ENCODE data around the gene SLC66A1. TPM values are rescaled to one million over a fixed set of nuclear protein-coding genes. Genes with fewer than 3 reads are reported as not detected.

The SLC66A1 gene
- total and polyA plus RNA-seq, 2 of the 13 experiments (the other 11 are each of a cell fraction or from before 2014, with no cell fraction given): 15.4 to 18.9 TPM

- ChIA-PET CTCF (ENCODE audit: low intra/inter-chr PET ratio, low total read pairs) (no interaction called here), POLR2A (interaction anchor here (1.4 kb wide), 1 partner anchor 17 kb away, joined by 4 read pairs; the partner anchor contains the start of genes AKR7A2 and SLC66A1)
- Histone ChIP-seq H3K4me1 (ENCODE audit: insufficient read depth, low read length) (no peaks in the 10 kb centered on the region), H3K27ac (ENCODE audit: extremely low read length, insufficient read depth, low read length) (no peak overlapping the region), H4K20me1 (ENCODE audit: insufficient read depth, low read length) (no peaks in the 10 kb centered on the region), H3K27me3 (ENCODE audit: control insufficient read depth in 1 of 2, insufficient read depth in 2 of 2, low read length in 2 of 2) (no peaks in the 10 kb centered on the region), H3K9me3 (ENCODE audit: low read length) (no peaks in the 10 kb centered on the region), H3K9ac (ENCODE audit: insufficient read depth, low read depth, low read length) (no peak overlapping the region), H3K4me2 (ENCODE audit: low read depth, low read length) (no peak overlapping the region), H3K79me2 (ENCODE audit: insufficient read depth, low read length) (no peaks in the 10 kb centered on the region), H3K36me3 (replicated peaks in 1 of 2; ENCODE audit: control insufficient read depth in 1 of 2, insufficient read depth in 2 of 2, low read length in 2 of 2) (peaks cover 16 to 31% of the 10 kb centered on the region in 2 experiments), H3K4me3 (replicated peaks in 1 of 3; ENCODE audit: insufficient read depth in 1 of 3, low read depth in 2 of 3, low read length in 3 of 3) (no peak overlapping the region), H2AFZ (ENCODE audit: low read length) (no peak overlapping the region)
- no peak for FAIRE-seq
- TF ChIP-seq ZNF629 (CRISPR knock-in tag; conservative IDR thresholded peaks at IDR 0.05) (0 out of 2 replicates have a peak, but pooled peaks have one; percentile 18), ZFP36L2 (CRISPR knock-in tag; IDR thresholded peaks at IDR 0.05) (no peak)
- intact Hi-C loops (cut with micrococcal nuclease; ENCODE audit: unreplicated experiment): no loop called here
- in situ Hi-C loops (cut with HindIII; ENCODE audit: extremely low pct_ligation_motif_present, low pct_unique_long_range_greater_than_20kb): no loop called here
- no peak for ATAC-seq
- BruUV-seq (replicated peaks): no TSS peak
- 98% methylated on average over 5 of the region's 5 CpGs for WGBS (ENCODE audit: low lambda C conversion rate)
- no peak for DNase-seq (ENCODE audit: low spot score)
Observed at GRCh38 chr1:19329611-19330010, 17.5 kb downstream of the SLC66A1 start.

- H4K20me1 ChIP-seq (ENCODE audit: insufficient read depth, low read length): no peaks in the 10 kb centered on the region
- H3K27ac ChIP-seq (ENCODE audit: extremely low read length, insufficient read depth, low read length): no peak overlapping the region
- no peak; the same call in 2 of the 3 replicates for ATAC-seq
- BruUV-seq (replicated peaks): no TSS peak
- H3K4me2 ChIP-seq (ENCODE audit: low read depth, low read length): no peak overlapping the region
- TF ChIP-seq MEIS1 (CRISPR knock-in tag; IDR thresholded peaks at IDR 0.05; ENCODE audit: borderline replicate concordance) (no peak), THAP11 (CRISPR knock-in tag; IDR thresholded peaks at IDR 0.05) (no peak), POLR2A (IDR thresholded peaks at IDR 0.05; ENCODE audit: insufficient read depth in 1 of 2, low read depth in 2 of 2, low read length in 2 of 2) (peak in 1 of 2 experiments; percentile 12; a peak in 1 of 4 replicates), ZBTB46 (CRISPR knock-in tag; IDR thresholded peaks at IDR 0.05; ENCODE audit: borderline replicate concordance) (no peak)
- DNase-seq (ENCODE audit: low spot score): no peak
- H3K4me3 ChIP-seq (replicated peaks in 1 of 3; ENCODE audit: insufficient read depth in 1 of 3, low read depth in 2 of 3, low read length in 3 of 3): no peak overlapping the region
- H3K9me3 ChIP-seq (ENCODE audit: low read length): no peaks in the 10 kb centered on the region
- no peak overlapping the region for H2AFZ ChIP-seq (ENCODE audit: low read length)
- no peak for FAIRE-seq
- ChIA-PET CTCF (ENCODE audit: low intra/inter-chr PET ratio, low total read pairs) (no interaction called here), POLR2A (interaction anchor here (1.0 to 1.4 kb wide), 2 partner anchors 18 kb away, joined by 3 to 4 read pairs; partner anchors contain the start of genes AKR7A2 and SLC66A1)
- in situ Hi-C loops (cut with HindIII; ENCODE audit: extremely low pct_ligation_motif_present, low pct_unique_long_range_greater_than_20kb): no loop called here
- intact Hi-C loops (cut with micrococcal nuclease; ENCODE audit: unreplicated experiment): no loop called here
- over 99% methylated on average over 7 of the region's 14 CpGs for WGBS (ENCODE audit: low lambda C conversion rate)
- peaks cover 11 to 21% of the 10 kb centered on the region in 2 experiments; a peak in 4 of 5 replicates for H3K36me3 ChIP-seq (replicated peaks in 1 of 2; ENCODE audit: control insufficient read depth in 1 of 2, insufficient read depth in 2 of 2, low read length in 2 of 2)
- no peaks in the 10 kb centered on the region for H3K79me2 ChIP-seq (ENCODE audit: insufficient read depth, low read length)
- H3K9ac ChIP-seq (ENCODE audit: insufficient read depth, low read depth, low read length): no peak overlapping the region
- H3K27me3 ChIP-seq (ENCODE audit: control insufficient read depth in 1 of 2, insufficient read depth in 2 of 2, low read length in 2 of 2): no peaks in the 10 kb centered on the region
- H3K4me1 ChIP-seq (ENCODE audit: insufficient read depth, low read length): no peaks in the 10 kb centered on the region
Observed at GRCh38 chr1:19330449-19331135, 18.5 kb downstream of the SLC66A1 start.

Measured in HepG2 (cell line).